Measurements from ENCODE around the gene PIK3R6.

The PIK3R6 gene

GRCh38 chr17:8826808-8827435 is 40.6 kb downstream of the PIK3R6 start:
- no peak for DNase-seq
- Histone ChIP-seq H3K27ac (ENCODE audit: insufficient read depth, low read length, poor library complexity, severe bottlenecking) (no peak overlapping the region), H3K36me3 (ENCODE audit: control insufficient read depth, insufficient read depth, low read length) (no peaks in the 10 kb centered on the region), H3K9me3 (ENCODE audit: control insufficient read depth, low read length) (no peaks in the 10 kb centered on the region), H3K4me3 (ENCODE audit: insufficient read depth, low read depth, low read length, poor library complexity, severe bottlenecking) (no peak overlapping the region), H3K4me1 (ENCODE audit: control insufficient read depth, insufficient read depth, low read length, poor library complexity, severe bottlenecking) (no peaks in the 10 kb centered on the region), H3K27me3 (replicated peaks; ENCODE audit: control insufficient read depth, insufficient read depth, low read length, poor library complexity, severe bottlenecking) (no peaks in the 10 kb centered on the region)

DNA sequence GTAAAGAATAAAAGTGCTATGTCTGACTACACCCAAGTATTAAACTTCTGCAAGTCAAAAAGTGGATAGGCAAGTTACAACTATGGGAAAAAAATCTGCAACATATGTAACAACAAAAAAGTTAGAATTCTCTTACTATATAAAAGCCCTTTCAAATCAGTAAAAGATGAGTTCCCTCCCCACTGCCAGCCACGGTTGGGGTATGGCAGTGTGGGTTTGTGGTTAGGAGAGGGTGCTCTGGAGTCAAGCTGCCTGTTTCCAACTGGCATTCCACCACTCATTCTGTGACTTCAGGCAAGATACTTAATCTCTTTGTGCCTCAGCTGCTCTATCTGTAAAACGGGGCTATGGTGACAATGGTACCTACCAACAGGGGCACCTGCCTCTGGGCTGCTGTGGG is 41.7 kb downstream of the PIK3R6 start:
- H3K36me3 ChIP-seq (ENCODE audit: control insufficient read depth, insufficient read depth, low read length) = no peaks in the 10 kb centered on the region
- H3K27me3 ChIP-seq (replicated peaks; ENCODE audit: control insufficient read depth, insufficient read depth, low read length, poor library complexity, severe bottlenecking) = no peaks in the 10 kb centered on the region
- H3K4me1 ChIP-seq (ENCODE audit: control insufficient read depth, insufficient read depth, low read length, poor library complexity, severe bottlenecking) = no peaks in the 10 kb centered on the region
- no peak overlapping the region for H3K4me3 ChIP-seq (ENCODE audit: insufficient read depth, low read depth, low read length, poor library complexity, severe bottlenecking)
- no peaks in the 10 kb centered on the region for H3K9me3 ChIP-seq (ENCODE audit: control insufficient read depth, low read length)
- H3K27ac ChIP-seq (ENCODE audit: insufficient read depth, low read length, poor library complexity, severe bottlenecking) = no peak overlapping the region
- no peak for DNase-seq

- H3K36me3 ChIP-seq (ENCODE audit: control insufficient read depth, insufficient read depth, low read length) = no peaks in the 10 kb centered on the region
- no peak overlapping the region for H3K27ac ChIP-seq (ENCODE audit: insufficient read depth, low read length, poor library complexity, severe bottlenecking)
- no peaks in the 10 kb centered on the region for H3K9me3 ChIP-seq (ENCODE audit: control insufficient read depth, low read length)
- H3K27me3 ChIP-seq (replicated peaks; ENCODE audit: control insufficient read depth, insufficient read depth, low read length, poor library complexity, severe bottlenecking) = no peaks in the 10 kb centered on the region
- no peak for DNase-seq
- no peaks in the 10 kb centered on the region for H3K4me1 ChIP-seq (ENCODE audit: control insufficient read depth, insufficient read depth, low read length, poor library complexity, severe bottlenecking)
- H3K4me3 ChIP-seq (ENCODE audit: insufficient read depth, low read depth, low read length, poor library complexity, severe bottlenecking) = no peak overlapping the region
These were observed 44.2 kb downstream of the PIK3R6 start for GRCh38 chr17:8823279-8823678.

DNA sequence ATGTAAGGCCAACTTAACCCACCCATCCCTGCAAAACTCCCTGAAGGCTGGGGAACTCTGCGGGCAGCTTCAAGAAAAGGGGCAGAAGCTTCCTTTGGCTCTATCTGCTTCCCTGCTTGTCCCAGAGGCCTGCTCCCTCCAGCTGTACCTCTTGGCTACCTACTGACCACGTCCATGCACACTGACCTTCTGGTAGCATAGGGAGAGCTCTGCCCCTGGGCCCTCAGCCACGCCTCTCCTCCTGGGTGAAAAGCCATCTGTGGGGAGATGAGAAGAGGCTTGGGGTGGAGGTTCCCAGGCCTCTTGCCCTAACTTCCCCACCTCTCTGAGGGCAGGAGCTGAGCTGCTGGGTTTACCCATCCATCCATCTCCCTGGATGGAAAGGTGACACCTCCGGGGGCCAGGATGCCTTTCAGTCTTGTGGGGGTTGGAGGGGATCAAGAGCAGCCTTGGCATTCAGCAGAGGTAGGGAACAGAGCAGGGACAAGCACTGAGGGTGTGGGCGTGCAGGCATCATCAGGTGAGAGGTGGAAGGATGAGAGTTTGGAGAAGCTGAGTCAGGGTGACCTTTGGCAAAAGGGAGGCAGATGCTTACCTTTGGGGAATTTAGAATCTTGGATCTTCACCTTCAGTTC is 45.0 kb downstream of the PIK3R6 start:
- no peaks in the 10 kb centered on the region for H3K36me3 ChIP-seq (ENCODE audit: control insufficient read depth, insufficient read depth, low read length)
- no peaks in the 10 kb centered on the region for H3K4me1 ChIP-seq (ENCODE audit: control insufficient read depth, insufficient read depth, low read length, poor library complexity, severe bottlenecking)
- no peak overlapping the region for H3K4me3 ChIP-seq (ENCODE audit: insufficient read depth, low read depth, low read length, poor library complexity, severe bottlenecking)
- H3K27me3 ChIP-seq (replicated peaks; ENCODE audit: control insufficient read depth, insufficient read depth, low read length, poor library complexity, severe bottlenecking) = no peaks in the 10 kb centered on the region
- DNase-seq = no peak
- no peak overlapping the region for H3K27ac ChIP-seq (ENCODE audit: insufficient read depth, low read length, poor library complexity, severe bottlenecking)
- H3K9me3 ChIP-seq (ENCODE audit: control insufficient read depth, low read length) = no peaks in the 10 kb centered on the region

- no peaks in the 10 kb centered on the region for H3K4me1 ChIP-seq (ENCODE audit: control insufficient read depth, insufficient read depth, low read length, poor library complexity, severe bottlenecking)
- DNase-seq = no peak
- no peaks in the 10 kb centered on the region for H3K36me3 ChIP-seq (ENCODE audit: control insufficient read depth, insufficient read depth, low read length)
- H3K27ac ChIP-seq (ENCODE audit: insufficient read depth, low read length, poor library complexity, severe bottlenecking) = no peak overlapping the region
- no peak overlapping the region for H3K4me3 ChIP-seq (ENCODE audit: insufficient read depth, low read depth, low read length, poor library complexity, severe bottlenecking)
- H3K9me3 ChIP-seq (ENCODE audit: control insufficient read depth, low read length) = no peaks in the 10 kb centered on the region
- no peaks in the 10 kb centered on the region for H3K27me3 ChIP-seq (replicated peaks; ENCODE audit: control insufficient read depth, insufficient read depth, low read length, poor library complexity, severe bottlenecking)
These were observed 45.9 kb downstream of the PIK3R6 start for GRCh38 chr17:8821446-8822105.

- H3K36me3 ChIP-seq (ENCODE audit: control insufficient read depth, insufficient read depth, low read length) = no peaks in the 10 kb centered on the region
- H3K27me3 ChIP-seq (replicated peaks; ENCODE audit: control insufficient read depth, insufficient read depth, low read length, poor library complexity, severe bottlenecking) = no peaks in the 10 kb centered on the region
- H3K9me3 ChIP-seq (ENCODE audit: control insufficient read depth, low read length) = no peaks in the 10 kb centered on the region
- H3K27ac ChIP-seq (ENCODE audit: insufficient read depth, low read length, poor library complexity, severe bottlenecking) = no peak overlapping the region
- DNase-seq = no peak
- H3K4me3 ChIP-seq (ENCODE audit: insufficient read depth, low read depth, low read length, poor library complexity, severe bottlenecking) = no peak overlapping the region
- H3K4me1 ChIP-seq (ENCODE audit: control insufficient read depth, insufficient read depth, low read length, poor library complexity, severe bottlenecking) = no peaks in the 10 kb centered on the region
These were observed 47.0 kb downstream of the PIK3R6 start for GRCh38 chr17:8820311-8821010.

- Histone ChIP-seq H3K4me1 (ENCODE audit: control insufficient read depth, insufficient read depth, low read length, poor library complexity, severe bottlenecking) (no peaks in the 10 kb centered on the region), H3K9me3 (ENCODE audit: control insufficient read depth, low read length) (no peaks in the 10 kb centered on the region), H3K27ac (ENCODE audit: insufficient read depth, low read length, poor library complexity, severe bottlenecking) (no peak overlapping the region), H3K4me3 (ENCODE audit: insufficient read depth, low read depth, low read length, poor library complexity, severe bottlenecking) (no peak overlapping the region), H3K27me3 (replicated peaks; ENCODE audit: control insufficient read depth, insufficient read depth, low read length, poor library complexity, severe bottlenecking) (no peaks in the 10 kb centered on the region), H3K36me3 (ENCODE audit: control insufficient read depth, insufficient read depth, low read length) (no peaks in the 10 kb centered on the region)
- no peak for DNase-seq
These were observed 48.7 kb downstream of the PIK3R6 start for GRCh38 chr17:8818654-8819330.

- H3K27me3 ChIP-seq (replicated peaks; ENCODE audit: control insufficient read depth, insufficient read depth, low read length, poor library complexity, severe bottlenecking) = no peaks in the 10 kb centered on the region
- no peaks in the 10 kb centered on the region for H3K9me3 ChIP-seq (ENCODE audit: control insufficient read depth, low read length)
These were observed 49.4 kb downstream of the PIK3R6 start for GRCh38 chr17:8818047-8818446.

DNA sequence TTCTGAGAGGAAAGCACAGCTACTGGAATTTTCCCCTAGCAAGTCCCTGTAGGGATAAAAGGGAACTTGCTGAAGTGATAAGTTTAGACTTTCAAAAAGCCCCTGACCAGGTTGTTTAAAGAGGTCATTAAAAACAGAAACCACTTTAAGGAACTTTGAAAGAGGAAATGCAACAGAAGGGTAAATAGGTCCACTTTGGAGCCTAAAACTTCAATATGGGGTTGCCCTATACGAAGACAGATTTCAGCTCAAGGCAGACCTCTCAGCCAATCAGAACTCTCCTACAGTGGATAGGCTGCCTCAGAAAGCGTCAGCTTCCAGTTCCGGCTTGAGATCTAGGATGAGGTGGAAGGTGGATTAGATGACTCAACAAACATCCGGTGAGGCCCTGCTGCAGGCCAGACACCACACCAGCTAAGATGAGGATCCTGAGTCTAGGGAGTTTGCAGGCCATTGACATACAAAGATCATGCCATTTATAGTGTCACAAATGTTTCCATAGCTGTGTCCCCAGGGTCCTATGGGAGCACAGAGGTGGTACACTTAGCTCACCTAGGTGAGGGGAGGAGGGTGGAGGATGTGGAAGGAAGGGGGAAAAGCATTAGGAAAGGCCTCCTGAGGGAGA is 60.4 kb downstream of the PIK3R6 start:
- no peak overlapping the region for H3K4me3 ChIP-seq (ENCODE audit: insufficient read depth, low read depth, low read length, poor library complexity, severe bottlenecking)
- H3K27ac ChIP-seq (ENCODE audit: insufficient read depth, low read length, poor library complexity, severe bottlenecking) = no peak overlapping the region
- DNase-seq = no peak
- H3K4me1 ChIP-seq (ENCODE audit: control insufficient read depth, insufficient read depth, low read length, poor library complexity, severe bottlenecking) = peaks cover 6% of the 10 kb centered on the region
- peaks cover 3% of the 10 kb centered on the region for H3K9me3 ChIP-seq (ENCODE audit: control insufficient read depth, low read length)
- H3K36me3 ChIP-seq (ENCODE audit: control insufficient read depth, insufficient read depth, low read length) = no peaks in the 10 kb centered on the region
- H3K27me3 ChIP-seq (replicated peaks; ENCODE audit: control insufficient read depth, insufficient read depth, low read length, poor library complexity, severe bottlenecking) = no peaks in the 10 kb centered on the region

More at GRCh38 chr17:8818047-8818446, 49.4 kb downstream of the PIK3R6 start:
- no peak overlapping the region for H3K4me3 ChIP-seq (ENCODE audit: insufficient read depth, low read depth, low read length, poor library complexity, severe bottlenecking)
- no peaks in the 10 kb centered on the region for H3K36me3 ChIP-seq (ENCODE audit: control insufficient read depth, insufficient read depth, low read length)
- no peak overlapping the region for H3K27ac ChIP-seq (ENCODE audit: insufficient read depth, low read length, poor library complexity, severe bottlenecking)
- no peaks in the 10 kb centered on the region for H3K4me1 ChIP-seq (ENCODE audit: control insufficient read depth, insufficient read depth, low read length, poor library complexity, severe bottlenecking)
- DNase-seq = no peak

All from effector memory CD4-positive, alpha-beta T cell (primary cell).